ENCODE measurements around the gene CCDC88C. TPM values are rescaled to one million over a fixed set of nuclear protein-coding genes. Genes with fewer than 3 reads are reported as not detected.
A peak's percentile ranks its signal among the peaks of the same experiment; 100 is the strongest.

Gene CCDC88C
- total and polyA plus RNA-seq, 4 donors, result 16.5 to 66.0 (median 32.1) TPM

GRCh38 chr14:91330096-91330696 lies 87.4 kb downstream of the CCDC88C start:
- TF ChIP-seq, protein P1, sequence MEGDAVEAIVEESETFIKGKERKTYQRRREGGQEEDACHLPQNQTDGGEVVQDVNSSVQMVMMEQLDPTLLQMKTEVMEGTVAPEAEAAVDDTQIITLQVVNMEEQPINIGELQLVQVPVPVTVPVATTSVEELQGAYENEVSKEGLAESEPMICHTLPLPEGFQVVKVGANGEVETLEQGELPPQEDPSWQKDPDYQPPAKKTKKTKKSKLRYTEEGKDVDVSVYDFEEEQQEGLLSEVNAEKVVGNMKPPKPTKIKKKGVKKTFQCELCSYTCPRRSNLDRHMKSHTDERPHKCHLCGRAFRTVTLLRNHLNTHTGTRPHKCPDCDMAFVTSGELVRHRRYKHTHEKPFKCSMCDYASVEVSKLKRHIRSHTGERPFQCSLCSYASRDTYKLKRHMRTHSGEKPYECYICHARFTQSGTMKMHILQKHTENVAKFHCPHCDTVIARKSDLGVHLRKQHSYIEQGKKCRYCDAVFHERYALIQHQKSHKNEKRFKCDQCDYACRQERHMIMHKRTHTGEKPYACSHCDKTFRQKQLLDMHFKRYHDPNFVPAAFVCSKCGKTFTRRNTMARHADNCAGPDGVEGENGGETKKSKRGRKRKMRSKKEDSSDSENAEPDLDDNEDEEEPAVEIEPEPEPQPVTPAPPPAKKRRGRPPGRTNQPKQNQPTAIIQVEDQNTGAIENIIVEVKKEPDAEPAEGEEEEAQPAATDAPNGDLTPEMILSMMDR (IDR thresholded peaks at IDR 0.05; ENCODE audit: control extremely low read depth, extremely low read depth), result no peak
- Histone ChIP-seq H3K4me3 (no peak overlapping the region), H3K4me1 (ENCODE audit: control insufficient read depth in 5 of 5, insufficient read depth in 5 of 5, low read length in 5 of 5) (peaks cover 0 to 36% (median 21%) of the 10 kb centered on the region in 5 donors), H3K27ac (ENCODE audit: low read depth in 1 of 2, low read length in 1 of 2) (peak overlapping the region in 1 of 2 donors; percentile 65), H3K9ac (ENCODE audit: insufficient read depth in 1 of 2, low read length in 2 of 2) (no peak overlapping the region), H3K9me3 (ENCODE audit: control insufficient read depth in 4 of 4, insufficient read depth in 3 of 4, low read length in 3 of 4) (no peaks in the 10 kb centered on the region), H3K27me3 (ENCODE audit: control insufficient read depth in 3 of 3, insufficient read depth in 3 of 3, low read length in 2 of 3) (peaks cover 0 to 4% (median 0%) of the 10 kb centered on the region in 3 donors), H3K36me3 (ENCODE audit: control insufficient read depth in 4 of 4, insufficient read depth in 4 of 4, low read length in 4 of 4) (no peaks in the 10 kb centered on the region)
- WGBS, 2 donors, result 29 to 39% methylated on average over 14 of the region's 14 CpGs
- no peak for DNase-seq
- ATAC-seq (ENCODE audit: insufficient read depth, low FRiP score), result peak; percentile 68

- ATAC-seq (ENCODE audit: insufficient read depth, low FRiP score) (no peak), DNase-seq (no peak)
- peak overlapping the region in 1 of 2 donors; percentile 65 for H3K27ac ChIP-seq (ENCODE audit: low read depth in 1 of 2, low read length in 1 of 2)
- peaks cover 0 to 42% (median 27%) of the 10 kb centered on the region in 5 donors for H3K4me1 ChIP-seq (ENCODE audit: control insufficient read depth in 5 of 5, insufficient read depth in 5 of 5, low read length in 5 of 5)
- TF ChIP-seq, protein P1 (IDR thresholded peaks at IDR 0.05; ENCODE audit: control extremely low read depth, extremely low read depth), result no peak
- no peak overlapping the region for H3K4me3 ChIP-seq
- H3K27me3 ChIP-seq (ENCODE audit: control insufficient read depth in 3 of 3, insufficient read depth in 3 of 3, low read length in 2 of 3), result peaks cover 0 to 4% (median 0%) of the 10 kb centered on the region in 3 donors
- H3K9me3 ChIP-seq (ENCODE audit: control insufficient read depth in 4 of 4, insufficient read depth in 3 of 4, low read length in 3 of 4), result no peaks in the 10 kb centered on the region
- H3K9ac ChIP-seq (ENCODE audit: insufficient read depth in 1 of 2, low read length in 2 of 2), result no peak overlapping the region
- H3K36me3 ChIP-seq (ENCODE audit: control insufficient read depth in 4 of 4, insufficient read depth in 4 of 4, low read length in 4 of 4), result peaks cover 0 to 3% (median 0%) of the 10 kb centered on the region in 4 donors
- 50 to 55% methylated on average over 3 of the region's 3 CpGs for WGBS, 2 donors
These were observed 88.1 kb downstream of the CCDC88C start for GRCh38 chr14:91329486-91330014.

DNA sequence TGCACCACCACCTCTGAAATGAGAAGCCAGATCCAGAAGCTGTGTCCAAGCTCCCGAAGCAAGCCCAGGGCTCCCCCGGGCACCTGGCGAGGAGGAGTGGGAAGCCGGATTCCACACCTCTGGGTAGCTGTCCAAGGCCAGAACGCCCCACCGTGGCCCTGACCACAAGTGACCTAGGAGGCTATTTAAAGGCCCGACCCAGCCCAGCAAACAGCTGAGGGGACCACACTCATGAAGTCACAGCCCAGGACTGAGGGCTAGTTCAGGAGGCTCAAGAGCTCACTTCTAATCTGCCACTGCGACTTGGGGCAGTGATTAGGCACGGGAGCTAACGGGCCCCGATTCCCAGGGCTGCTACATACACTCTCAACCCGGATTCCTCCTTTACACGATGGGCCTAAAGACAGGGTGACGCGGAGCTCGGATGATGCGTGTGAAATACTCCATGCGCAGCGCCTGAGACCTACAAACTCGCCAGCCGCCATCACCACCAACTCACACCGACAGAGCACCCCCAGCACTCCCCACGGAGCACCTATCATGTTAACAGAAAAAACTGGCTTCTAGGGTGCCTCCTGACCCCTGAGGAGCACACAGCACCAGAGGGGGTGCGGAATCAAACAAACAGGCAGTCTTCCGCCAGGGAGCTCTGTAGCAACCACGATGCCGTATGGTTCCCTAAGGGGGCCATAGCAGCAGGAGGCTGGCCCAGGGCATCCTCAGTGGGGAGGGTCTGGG lies 89.1 kb downstream of the CCDC88C start:
- 87 to 92% methylated on average over 27 of the region's 27 CpGs for WGBS, 2 donors
- DNase-seq (no peak), ATAC-seq (ENCODE audit: insufficient read depth, low FRiP score) (no peak)
- H3K9ac ChIP-seq (ENCODE audit: insufficient read depth in 1 of 2, low read length in 2 of 2), result no peak overlapping the region
- no peak overlapping the region for H3K27ac ChIP-seq (ENCODE audit: low read depth in 1 of 2, low read length in 1 of 2)
- peaks cover 0 to 4% (median 0%) of the 10 kb centered on the region in 3 donors for H3K27me3 ChIP-seq (ENCODE audit: control insufficient read depth in 3 of 3, insufficient read depth in 3 of 3, low read length in 2 of 3)
- H3K4me3 ChIP-seq, result no peak overlapping the region
- TF ChIP-seq, protein P1 (IDR thresholded peaks at IDR 0.05; ENCODE audit: control extremely low read depth, extremely low read depth), result no peak
- H3K4me1 ChIP-seq (ENCODE audit: control insufficient read depth in 5 of 5, insufficient read depth in 5 of 5, low read length in 5 of 5), result peaks cover 0 to 51% (median 37%) of the 10 kb centered on the region in 5 donors
- no peaks in the 10 kb centered on the region for H3K9me3 ChIP-seq (ENCODE audit: control insufficient read depth in 4 of 4, insufficient read depth in 3 of 4, low read length in 3 of 4)
- peaks cover 0 to 3% (median 0%) of the 10 kb centered on the region in 4 donors for H3K36me3 ChIP-seq (ENCODE audit: control insufficient read depth in 4 of 4, insufficient read depth in 4 of 4, low read length in 4 of 4)

Measured in lung (tissue), 12 donors.